OCI-M2 (cell line): ENCODE results near the gene MYH7.
"Not testable (repeated sequence)": the region's sequence is repeated elsewhere in the genome, so short reads cannot be mapped to it uniquely, and the experiment has no call there.

Source experiments
- DNase-seq: peaks from one replicate; lab custom pipeline; 2025; ENCODE audit not compliant: unreplicated experiment; lab: John Stamatoyannopoulos, UW

Gene MYH7

GRCh38 chr14:23431486-23431885, 4.0 kb downstream of the MYH7 start:
- no peak for DNase-seq

GRCh38 chr14:23430723-23431085, 4.8 kb downstream of the MYH7 start:
- DNase-seq: no peak

DNA sequence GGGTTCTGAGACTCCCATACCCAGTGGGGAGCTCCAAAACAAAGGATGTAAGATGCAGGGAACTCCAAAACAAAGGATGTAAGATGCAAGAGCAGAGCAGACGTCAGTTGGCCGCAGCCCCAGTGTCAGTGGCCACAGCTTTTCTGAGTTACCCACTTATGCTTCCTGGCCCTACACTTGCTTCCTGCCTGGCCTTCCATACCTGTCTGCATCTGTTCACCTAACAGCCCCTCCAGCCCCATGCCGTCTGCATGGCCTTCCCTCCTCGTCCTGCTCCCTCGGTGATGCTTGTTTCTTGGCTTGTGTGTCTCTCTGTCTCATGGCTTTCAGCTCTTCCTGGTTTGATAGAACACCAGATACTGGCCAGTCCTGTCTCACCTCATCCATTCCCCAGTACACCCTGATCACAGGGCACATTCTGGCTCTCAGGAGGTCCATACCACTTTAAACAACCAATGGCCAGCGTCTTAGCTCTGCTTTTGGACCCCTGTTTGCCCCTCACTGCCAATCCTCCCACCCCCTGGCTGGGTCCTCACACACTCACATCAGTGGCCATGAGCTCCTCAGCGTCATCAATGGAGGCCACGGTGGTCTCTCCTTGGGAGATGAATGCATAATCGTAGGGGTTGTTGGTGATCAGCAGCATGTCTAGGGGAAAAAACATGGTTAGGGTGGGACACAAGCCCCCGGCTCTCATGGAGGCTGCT, 5.3 kb downstream of the MYH7 start:
- DNase-seq: no peak

DNA sequence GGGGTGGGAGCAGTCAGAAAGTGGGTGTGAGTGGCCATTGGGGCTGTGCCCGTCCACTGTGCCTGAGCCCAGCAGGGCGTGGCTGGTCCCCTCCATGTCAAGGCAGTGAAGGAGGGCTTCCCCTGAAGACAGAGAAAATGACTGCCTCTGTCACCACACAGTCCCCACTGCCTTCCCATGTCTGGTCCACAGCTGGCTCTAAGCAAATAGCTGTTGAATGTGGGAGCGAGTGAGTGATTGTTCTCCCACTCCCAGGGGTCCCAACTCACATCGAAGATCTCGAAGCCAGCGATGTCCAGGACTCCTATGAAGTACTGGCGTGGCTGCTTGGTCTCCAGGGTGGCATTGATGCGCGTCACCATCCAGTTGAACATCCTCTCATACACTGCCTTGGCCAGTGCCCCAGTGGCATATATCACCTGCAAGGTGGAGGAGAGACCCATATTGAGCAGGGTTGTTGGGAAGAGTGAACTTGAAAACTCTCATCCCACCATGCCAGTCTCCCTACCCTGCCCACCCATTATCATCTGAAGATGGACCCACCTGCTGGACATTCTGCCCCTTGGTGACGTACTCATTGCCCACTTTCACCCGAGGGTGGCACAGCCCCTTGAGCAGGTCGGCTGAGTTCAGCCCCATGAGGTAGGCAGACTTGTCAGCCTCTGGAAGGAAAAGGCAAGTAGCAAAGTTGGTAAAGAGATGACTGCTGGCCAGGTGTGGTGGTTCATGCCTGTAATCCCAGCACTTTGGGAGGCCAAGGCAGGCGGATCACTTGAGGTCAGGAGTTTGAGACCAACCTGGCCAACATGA, 6.6 kb downstream of the MYH7 start:
- no peak for DNase-seq

DNA sequence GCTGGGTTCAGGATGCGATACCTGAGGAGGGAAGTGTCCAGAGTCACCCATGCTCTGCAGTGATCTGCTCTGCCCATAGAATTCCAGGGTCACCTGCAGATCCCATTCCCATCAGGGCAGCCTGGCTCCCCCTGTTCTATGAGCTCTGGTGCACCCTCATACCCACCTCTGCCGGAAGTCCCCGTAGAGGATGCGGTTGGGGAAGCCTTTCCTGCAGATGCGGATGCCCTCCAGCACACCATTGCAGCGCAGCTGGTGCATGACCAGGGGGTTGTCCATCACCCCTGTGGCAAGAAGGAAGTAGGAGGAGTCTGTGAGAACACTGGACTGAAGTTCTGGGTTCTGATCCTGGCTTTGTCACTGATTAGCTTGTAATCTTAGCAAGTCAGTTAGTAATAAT, 9.7 kb downstream of the MYH7 start:
- DNase-seq: not testable (repeated sequence)

DNA sequence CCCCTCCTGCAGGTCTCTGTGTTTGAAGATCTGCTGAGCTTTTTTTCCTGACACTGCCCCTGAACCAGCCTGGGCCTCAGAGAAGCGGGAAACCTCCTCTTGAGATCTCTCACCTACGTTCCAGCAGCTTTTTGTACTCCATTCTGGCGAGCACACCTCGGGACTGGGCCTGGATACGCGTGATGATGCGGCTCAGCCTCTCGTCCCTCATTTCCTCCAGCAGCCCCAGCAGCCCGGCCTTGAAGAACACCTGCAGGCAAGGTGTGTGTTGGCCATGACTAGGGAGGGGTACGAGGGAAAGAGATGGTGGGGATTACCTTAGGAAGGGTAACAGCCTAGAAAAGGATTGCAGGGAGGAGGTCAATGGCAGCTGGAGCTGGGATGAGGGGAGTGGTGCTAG, 10.3 kb downstream of the MYH7 start:
- DNase-seq: no peak

- DNase-seq: no peak
Measured at GRCh38 chr14:23423657-23424056, 11.8 kb downstream of the MYH7 start.

- DNase-seq: no peak
Measured at GRCh38 chr14:23421594-23421993, 13.9 kb downstream of the MYH7 start.

GRCh38 chr14:23419646-23420045, 15.8 kb downstream of the MYH7 start:
- not testable (repeated sequence) for DNase-seq

- no peak for DNase-seq
Measured at GRCh38 chr14:23418021-23418420, 17.4 kb downstream of the MYH7 start.

DNA sequence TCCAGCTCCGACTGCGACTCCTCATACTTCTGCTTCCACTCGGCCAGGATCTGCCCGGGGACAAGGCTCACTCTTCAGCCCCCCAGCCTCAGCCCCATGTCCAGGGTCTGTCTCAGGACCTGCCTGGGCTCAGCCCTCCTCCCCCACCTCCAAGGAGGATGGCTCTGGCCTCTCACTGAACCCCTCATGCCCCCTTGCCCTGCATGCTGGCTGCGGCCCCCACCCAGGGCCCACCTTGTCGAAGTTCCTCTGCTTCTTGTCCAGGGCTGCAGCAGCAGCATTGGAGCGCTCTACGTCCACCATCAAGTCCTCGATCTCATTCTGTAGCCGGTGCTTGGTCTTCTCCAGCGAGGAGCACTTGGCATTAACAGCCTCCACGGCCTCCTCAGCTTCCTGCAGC, 18.2 kb downstream of the MYH7 start:
- DNase-seq: not testable (repeated sequence)

GRCh38 chr14:23416801-23417200, 18.7 kb downstream of the MYH7 start:
- DNase-seq: no peak

DNA sequence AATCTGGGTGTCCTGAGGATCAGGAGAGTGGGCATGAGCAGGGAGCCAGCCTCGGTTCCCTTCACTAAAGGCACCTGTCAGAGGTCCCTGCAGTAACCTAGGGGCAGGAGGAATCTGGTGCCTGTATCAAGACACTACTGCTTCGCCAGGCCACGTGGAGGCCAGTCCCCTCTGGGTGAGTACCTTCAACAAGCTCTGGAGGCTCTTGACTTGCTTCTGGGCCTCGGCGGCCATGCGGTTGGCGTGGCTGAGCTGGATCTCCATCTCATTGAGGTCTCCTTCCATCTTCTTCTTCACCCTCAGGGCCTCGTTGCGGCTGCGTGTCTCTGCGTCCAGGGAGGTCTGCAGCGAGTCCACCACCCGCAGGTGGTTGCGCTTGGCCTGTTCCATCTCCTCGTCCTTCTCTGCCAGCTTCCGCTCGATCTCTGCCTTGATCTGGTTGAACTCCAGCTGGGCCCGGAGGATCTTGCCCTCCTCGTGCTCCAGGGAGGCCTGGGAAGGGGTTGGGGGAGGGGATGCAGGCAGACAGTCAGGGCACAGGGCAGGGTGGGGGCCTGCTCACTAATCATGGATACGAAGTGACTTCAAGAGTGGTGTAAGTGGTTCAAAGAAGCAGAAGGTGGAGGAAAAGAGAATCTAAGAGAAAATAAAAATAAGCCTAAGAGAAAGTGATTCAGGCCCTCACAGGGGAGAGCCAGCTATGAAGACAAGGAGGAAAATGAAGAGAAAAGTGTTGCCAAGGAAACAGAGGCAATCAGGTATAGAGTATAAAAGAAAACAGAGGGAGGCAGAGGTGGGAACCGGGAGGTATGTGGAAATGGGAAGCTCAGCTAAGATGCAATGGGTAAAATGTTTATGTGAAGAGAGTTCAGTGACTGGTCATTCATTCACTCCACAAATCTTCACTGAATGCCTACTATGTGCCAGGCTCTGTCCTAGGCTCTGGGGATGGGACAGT, 19.4 kb downstream of the MYH7 start:
- DNase-seq: no peak

DNA sequence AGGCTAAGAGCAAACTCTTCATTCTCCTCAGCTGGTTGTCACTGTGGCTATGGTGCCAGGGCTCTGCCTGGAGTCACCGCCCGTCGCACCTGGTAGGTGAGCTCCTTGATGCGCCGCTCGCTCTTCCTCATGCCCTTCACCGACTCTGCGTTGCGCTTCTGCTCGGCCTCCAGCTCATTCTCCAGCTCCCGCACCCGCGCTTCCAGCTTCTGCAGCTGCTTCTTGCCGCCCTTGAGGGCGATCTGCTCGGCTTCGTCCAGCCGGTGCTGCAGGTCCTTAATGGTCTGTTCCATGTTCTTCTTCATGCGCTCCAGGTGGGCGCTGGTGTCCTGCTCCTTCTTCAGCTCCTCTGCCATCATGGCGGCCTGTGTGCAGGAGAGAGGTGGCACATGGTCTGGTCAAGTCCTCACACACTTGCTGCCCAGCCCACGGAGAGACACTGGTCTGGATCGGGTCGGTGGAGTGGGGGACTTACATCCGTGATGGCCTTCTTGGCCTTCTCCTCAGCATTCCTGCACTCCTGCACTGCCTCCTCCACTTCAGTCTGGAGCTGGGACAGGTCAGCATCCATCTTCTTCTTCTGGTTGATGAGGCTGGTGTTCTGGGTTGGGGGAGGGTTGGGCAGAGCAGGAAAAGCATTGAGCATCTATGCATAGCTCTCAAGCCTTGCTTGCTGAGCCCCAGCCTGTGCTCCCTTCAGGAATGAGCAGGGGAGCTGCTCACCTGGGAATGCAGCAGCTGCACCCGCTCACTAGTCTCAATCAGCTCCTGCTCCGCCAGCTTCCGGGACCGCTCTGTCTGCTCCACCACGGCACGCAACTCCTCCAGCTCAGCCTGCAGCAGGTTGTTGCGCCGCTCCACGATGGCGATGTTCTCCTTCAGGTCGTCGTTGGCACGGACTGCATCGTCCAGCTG, 20.3 kb downstream of the MYH7 start:
- no peak for DNase-seq

- DNase-seq: no peak
Measured at GRCh38 chr14:23414254-23414653, 21.2 kb downstream of the MYH7 start.

DNA sequence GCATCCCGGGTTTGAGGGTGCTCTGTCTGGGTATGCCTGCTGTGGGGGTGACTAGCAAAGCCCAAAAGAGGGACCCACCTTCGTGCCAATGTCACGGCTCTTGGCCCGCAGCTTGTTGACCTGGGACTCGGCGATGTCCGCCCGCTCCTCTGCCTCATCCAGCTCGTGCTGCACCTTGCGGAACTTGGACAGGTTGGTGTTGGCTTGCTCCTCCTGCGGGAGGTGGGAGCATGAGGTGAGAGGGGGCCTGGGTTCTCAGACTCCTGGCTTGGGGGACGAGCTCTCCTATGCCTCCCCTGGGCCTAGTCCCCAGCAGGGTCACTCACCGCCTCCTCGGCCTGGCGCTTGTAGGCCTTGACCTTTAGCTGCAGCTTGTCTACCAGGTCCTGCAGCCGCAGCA, 21.8 kb downstream of the MYH7 start:
- DNase-seq: no peak

DNA sequence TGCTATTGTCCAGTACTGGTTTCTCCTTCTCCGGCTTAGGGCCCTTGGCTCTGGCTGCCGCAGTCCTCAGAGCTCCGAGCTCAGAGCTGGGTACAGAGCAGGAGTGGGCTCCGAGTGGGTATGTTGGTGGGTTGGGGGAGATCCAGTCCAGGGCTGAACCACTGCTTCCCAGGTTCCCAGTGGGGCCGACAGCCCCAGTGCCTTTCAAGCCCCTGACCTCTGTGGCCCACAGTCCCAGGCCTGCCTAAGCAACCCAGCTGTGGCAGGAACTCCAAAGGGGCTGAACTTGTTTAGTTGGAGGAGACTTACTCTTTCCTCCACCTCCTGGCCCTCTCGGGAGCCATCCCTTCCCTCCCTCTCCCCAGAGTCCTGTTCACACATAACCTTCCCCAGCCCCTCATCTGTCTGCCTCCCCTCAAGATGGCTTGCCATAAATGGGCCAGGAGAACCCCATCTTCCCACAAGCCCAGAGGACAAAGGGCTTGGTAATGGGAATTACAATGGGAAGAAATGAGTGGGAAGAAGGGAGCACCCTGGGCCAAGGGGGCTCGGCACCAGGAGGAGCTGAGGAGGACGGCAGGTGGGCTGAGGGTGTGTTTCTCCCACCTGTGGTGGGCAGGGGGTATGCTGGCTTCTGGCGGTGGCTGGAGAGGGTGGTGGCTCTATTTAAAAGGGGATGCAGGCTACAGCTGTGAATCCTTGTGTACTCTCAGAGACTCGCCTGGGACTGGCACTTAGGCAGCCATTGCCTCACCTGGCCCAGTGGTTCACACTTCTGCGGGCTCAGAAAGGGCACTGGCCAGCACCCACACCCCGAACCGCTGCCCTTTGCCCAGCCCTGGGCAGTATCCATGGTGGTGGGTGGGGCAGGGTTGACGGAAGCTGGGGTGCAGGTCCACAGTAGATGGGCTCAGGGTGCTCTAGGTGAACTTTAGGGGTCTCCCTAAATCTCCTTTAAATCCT, 23.6 kb downstream of the MYH7 start:
- DNase-seq: no peak

GRCh38 chr14:23409966-23410635, 25.4 kb downstream of the MYH7 start:
- no peak for DNase-seq

DNA sequence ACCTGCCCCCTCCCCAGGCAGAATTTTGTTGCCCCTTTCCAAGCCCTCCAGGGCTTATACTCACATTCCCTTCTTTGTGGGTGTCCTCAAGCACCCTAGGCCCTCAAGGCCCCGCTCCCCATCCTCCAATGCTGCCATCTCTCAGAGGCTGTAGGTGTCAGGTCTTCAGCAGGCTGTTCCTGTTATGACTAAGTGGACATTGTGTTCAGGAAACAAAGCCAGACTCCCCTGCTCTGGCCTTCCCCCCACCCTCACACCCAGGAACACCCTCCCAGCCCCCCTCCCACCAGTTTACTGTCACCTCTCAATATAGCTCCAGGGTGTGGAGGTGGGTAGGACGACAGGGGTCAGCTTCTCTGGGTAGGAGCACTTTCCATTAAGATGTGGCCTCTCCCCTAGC, 26.0 kb downstream of the MYH7 start:
- no peak for DNase-seq
